PFSK-1 (cell line): ENCODE measurements around the gene TARM1.

Experiments
- FOXP2 ChIP-seq: optimal IDR thresholded peaks from 2 replicates; pipeline ENCODE3; 2011; ENCODE audit warnings: borderline replicate concordance, control low read depth, inconsistent platforms; ENCODE audit not compliant: insufficient read depth; ENCODE audit errors: extremely low read length, extremely low read depth
- POLR2AphosphoS5 ChIP-seq: IDR thresholded peaks from 2 replicates; pipeline ENCODE4 v1.6.1; 2012; ENCODE audit warnings: low read depth, mild to moderate bottlenecking, control low read depth, low read length, moderate library complexity
- SIN3A ChIP-seq: IDR thresholded peaks from 2 replicates; pipeline ENCODE4 v1.6.1; 2012; ENCODE audit warnings: mild to moderate bottlenecking, low read length, moderate library complexity, borderline replicate concordance; ENCODE audit not compliant: insufficient read depth
- TAF1 ChIP-seq: IDR thresholded peaks from 2 replicates; pipeline ENCODE4 v1.6.1; 2012; ENCODE audit warnings: low read length, control low read depth, borderline replicate concordance; ENCODE audit not compliant: insufficient read depth
- TF ChIP-seq, protein P1 (sequence below), 2 experiments: IDR thresholded peaks; 2 replicates each; pipeline versions ENCODE4 v1.6.1 to v1.8.0; 2011 to 2012; ENCODE audit warnings: low read depth in 2 of 2, low read length in 2 of 2, control low read depth in 1 of 2, inconsistent platforms in 1 of 2, mild to moderate bottlenecking in 1 of 2, moderate library complexity in 1 of 2; ENCODE audit not compliant: insufficient read depth in 1 of 2

The TARM1 gene

GRCh38 chr19:54026656-54027055 is 54.5 kb downstream of the TARM1 start:
- TF ChIP-seq, protein P1, sequence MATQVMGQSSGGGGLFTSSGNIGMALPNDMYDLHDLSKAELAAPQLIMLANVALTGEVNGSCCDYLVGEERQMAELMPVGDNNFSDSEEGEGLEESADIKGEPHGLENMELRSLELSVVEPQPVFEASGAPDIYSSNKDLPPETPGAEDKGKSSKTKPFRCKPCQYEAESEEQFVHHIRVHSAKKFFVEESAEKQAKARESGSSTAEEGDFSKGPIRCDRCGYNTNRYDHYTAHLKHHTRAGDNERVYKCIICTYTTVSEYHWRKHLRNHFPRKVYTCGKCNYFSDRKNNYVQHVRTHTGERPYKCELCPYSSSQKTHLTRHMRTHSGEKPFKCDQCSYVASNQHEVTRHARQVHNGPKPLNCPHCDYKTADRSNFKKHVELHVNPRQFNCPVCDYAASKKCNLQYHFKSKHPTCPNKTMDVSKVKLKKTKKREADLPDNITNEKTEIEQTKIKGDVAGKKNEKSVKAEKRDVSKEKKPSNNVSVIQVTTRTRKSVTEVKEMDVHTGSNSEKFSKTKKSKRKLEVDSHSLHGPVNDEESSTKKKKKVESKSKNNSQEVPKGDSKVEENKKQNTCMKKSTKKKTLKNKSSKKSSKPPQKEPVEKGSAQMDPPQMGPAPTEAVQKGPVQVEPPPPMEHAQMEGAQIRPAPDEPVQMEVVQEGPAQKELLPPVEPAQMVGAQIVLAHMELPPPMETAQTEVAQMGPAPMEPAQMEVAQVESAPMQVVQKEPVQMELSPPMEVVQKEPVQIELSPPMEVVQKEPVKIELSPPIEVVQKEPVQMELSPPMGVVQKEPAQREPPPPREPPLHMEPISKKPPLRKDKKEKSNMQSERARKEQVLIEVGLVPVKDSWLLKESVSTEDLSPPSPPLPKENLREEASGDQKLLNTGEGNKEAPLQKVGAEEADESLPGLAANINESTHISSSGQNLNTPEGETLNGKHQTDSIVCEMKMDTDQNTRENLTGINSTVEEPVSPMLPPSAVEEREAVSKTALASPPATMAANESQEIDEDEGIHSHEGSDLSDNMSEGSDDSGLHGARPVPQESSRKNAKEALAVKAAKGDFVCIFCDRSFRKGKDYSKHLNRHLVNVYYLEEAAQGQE (IDR thresholded peaks at IDR 0.05; ENCODE audit: insufficient read depth in 1 of 2, low read depth in 2 of 2, low read length in 2 of 2), result no peak
- no peak for TF ChIP-seq SIN3A
- TF ChIP-seq TAF1, result no peak
- no peak for TF ChIP-seq FOXP2
- TF ChIP-seq POLR2AphosphoS5, result no peak

- TF ChIP-seq FOXP2 (no peak), SIN3A (no peak), POLR2AphosphoS5 (no peak), TAF1 (no peak)
- TF ChIP-seq, protein P1 (IDR thresholded peaks at IDR 0.05; ENCODE audit: insufficient read depth in 1 of 2, low read depth in 2 of 2, low read length in 2 of 2), result no peak
Observed at GRCh38 chr19:54024660-54025059, 56.5 kb downstream of the TARM1 start.

- TF ChIP-seq TAF1, result no peak
- TF ChIP-seq, protein P1 (IDR thresholded peaks at IDR 0.05; ENCODE audit: insufficient read depth in 1 of 2, low read depth in 2 of 2, low read length in 2 of 2), result no peak
- TF ChIP-seq POLR2AphosphoS5, result no peak
- no peak for TF ChIP-seq FOXP2
- no peak for TF ChIP-seq SIN3A
Observed at GRCh38 chr19:54023191-54023590, 58.0 kb downstream of the TARM1 start.

- TF ChIP-seq SIN3A, result no peak
- no peak for TF ChIP-seq FOXP2
- no peak for TF ChIP-seq TAF1
- TF ChIP-seq, protein P1 (IDR thresholded peaks at IDR 0.05; ENCODE audit: insufficient read depth in 1 of 2, low read depth in 2 of 2, low read length in 2 of 2), result no peak
- no peak for TF ChIP-seq POLR2AphosphoS5
Observed at GRCh38 chr19:54021932-54022331, 59.2 kb downstream of the TARM1 start.

- TF ChIP-seq, protein P1 (IDR thresholded peaks at IDR 0.05; ENCODE audit: insufficient read depth in 1 of 2, low read depth in 2 of 2, low read length in 2 of 2), result no peak
- TF ChIP-seq SIN3A (no peak), TAF1 (no peak), FOXP2 (no peak), POLR2AphosphoS5 (no peak)
Observed at GRCh38 chr19:54021363-54021762, 59.8 kb downstream of the TARM1 start.
